Activated CD4-positive, alpha-beta T cell treated with anti-CD3 and anti-CD28 coated beads for 36 hours (primary cell): ENCODE data around the gene LIMA1. TPM values are rescaled to one million over a fixed set of nuclear protein-coding genes. Genes with fewer than 3 reads are reported as not detected.
"Not testable (repeated sequence)": the region's sequence is repeated elsewhere in the genome, so short reads cannot be mapped to it uniquely, and the experiment has no call there.

ENCODE experiments used
- ATAC-seq: fragments of 200-7000 bp; cut with Tn5 transposase; one replicate; pipeline ENCODE4 v1.10.0; 2021; ENCODE audit warnings: mild to moderate bottlenecking, moderate library complexity
- CTCF ChIA-PET: fragments of 350-600 bp; sonication (Branson Sonifier 250); formaldehyde crosslinking; loops from one replicate; lab custom pipeline; 2021; ENCODE audit warnings: antibody characterized with exemption; lab: Charles Lee
- POLR2A ChIA-PET: fragments of 350-600 bp; sonication (Branson Sonifier 250); formaldehyde crosslinking; loops from one replicate; lab custom pipeline; 2021; ENCODE audit warnings: antibody characterized with exemption, inconsistent platforms; lab: Charles Lee
- DNase-seq: peaks from one replicate; pipeline ENCODE4 v3.0.0-alpha.2; 2020
- H3K27ac Mint-ChIP-seq: one replicate; pipeline ENCODE4 v1.8.0; 2021; ENCODE audit warnings: mixed read lengths
- H3K27me3 Mint-ChIP-seq: one replicate; pipeline ENCODE4 v1.8.0; 2021; ENCODE audit warnings: mixed read lengths
- H3K36me3 Mint-ChIP-seq: one replicate; pipeline ENCODE4 v1.8.0; 2021; ENCODE audit warnings: low read depth, mixed read lengths
- H3K4me1 Mint-ChIP-seq: one replicate; pipeline ENCODE4 v1.8.0; 2021; ENCODE audit warnings: mixed read lengths
- H3K4me3 Mint-ChIP-seq: one replicate; pipeline ENCODE4 v1.8.0; 2021; ENCODE audit warnings: mild to moderate bottlenecking, moderate library complexity, mixed read lengths
- H3K9me3 Mint-ChIP-seq: one replicate; pipeline ENCODE4 v1.8.0; 2021; ENCODE audit warnings: low read depth, mixed read lengths
- intact Hi-C, 2 experiments: fragments of 100-400 bp; cut with DNase I in 1 of 2; cut with micrococcal nuclease in 1 of 2; formaldehyde crosslinking; loops; one replicate each; pipeline versions ENCODE4 v1.14.2 to v1.15.1; 2022 to 2024; cut with DNase I, micrococcal nuclease
- total RNA-seq, 2 experiments: library from RNA; stranded (reverse); gene quantifications; one replicate each; pipeline ENCODE4 v1.2.3, GENCODE V29; 2021

The LIMA1 gene
- total RNA-seq, 2 experiments from 2014 or later, result 69.7 to 90.4 TPM

DNA sequence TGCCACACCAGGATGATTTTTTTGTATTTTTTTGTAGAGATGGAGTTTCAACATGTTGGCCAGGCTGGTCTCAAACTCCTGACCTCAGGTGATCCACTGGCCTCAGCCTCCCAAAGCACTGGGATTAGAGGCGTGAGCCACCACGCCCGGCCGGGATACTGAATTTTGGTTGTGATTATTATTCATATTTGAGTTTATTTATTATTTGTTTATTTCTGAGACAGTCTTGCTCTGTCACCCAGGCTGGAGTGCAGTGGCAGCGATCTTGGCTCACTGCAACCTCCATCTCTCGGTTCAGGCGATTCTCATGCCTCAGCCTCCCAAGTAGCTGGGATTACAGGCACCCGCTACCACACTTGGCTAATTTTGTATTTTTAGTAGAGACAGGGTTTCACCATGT lies 30.7 kb upstream of the LIMA1 start:
- intact Hi-C loops, result loop anchor here (1.0 to 10.0 kb wide), 8 partner anchors 103 to 239 kb away; partner anchors contain the start of gene SMARCD1 (in 1 of the 2)
- DNase-seq, result not testable (repeated sequence)

DNA sequence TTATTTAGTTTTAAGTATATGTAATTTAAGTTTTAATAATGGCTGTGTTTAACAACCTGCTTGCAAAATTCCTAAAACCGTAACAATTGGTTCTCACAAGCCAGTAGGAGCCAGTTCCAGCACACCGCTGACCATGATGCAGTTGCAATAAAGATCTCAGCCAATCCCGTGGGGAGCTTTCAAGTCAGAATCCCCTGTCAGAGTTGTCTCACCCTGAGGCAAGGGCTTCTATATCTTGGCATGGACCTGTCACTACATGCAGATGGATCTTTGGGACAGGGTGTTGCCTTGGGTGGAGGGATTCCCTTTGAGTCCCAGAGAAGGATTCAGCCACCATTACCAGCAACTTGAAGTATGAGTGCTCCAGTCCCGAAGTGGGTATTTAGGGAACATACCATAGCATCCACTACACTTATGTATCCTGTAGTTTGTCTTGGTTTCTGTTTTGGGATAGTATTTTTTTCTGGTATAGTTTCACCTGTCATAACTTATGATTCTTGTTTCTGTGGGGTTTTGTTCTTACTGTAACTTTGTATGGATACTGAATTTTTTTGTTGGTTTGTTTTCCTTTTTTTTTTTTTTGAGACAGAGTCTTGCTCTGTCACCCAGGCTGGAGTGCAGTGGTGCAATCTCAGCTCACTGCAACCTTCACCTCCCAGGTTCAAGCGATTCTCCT lies 30.1 kb upstream of the LIMA1 start:
- Mint-ChIP-seq H3K27me3 (no peaks in the 10 kb centered on the region), H3K9me3 (no peaks in the 10 kb centered on the region), H3K27ac (no peak overlapping the region), H3K4me3 (no peak overlapping the region), H3K36me3 (no peaks in the 10 kb centered on the region), H3K4me1 (peaks cover 7% of the 10 kb centered on the region)
- CTCF ChIA-PET, result no interaction called here
- POLR2A ChIA-PET, result interaction anchor here (0.7 kb wide), 1 partner anchor 153 kb away, joined by 6 read pairs; no protein-coding TSS in a partner anchor
- intact Hi-C loops, result loop anchor here (5.0 to 10.0 kb wide), 3 partner anchors 126 to 229 kb away; partner anchors contain the start of gene SMARCD1 (in 1 of the 2)
- DNase-seq (no peak), ATAC-seq (peak; percentile 53)

More for the DNA sequence above, 30.7 kb upstream of the LIMA1 start:
- ChIA-PET POLR2A (interaction anchor here (0.7 kb wide), 1 partner anchor 152 kb away, joined by 6 read pairs; no protein-coding TSS in a partner anchor), CTCF (interaction anchor here (0.7 to 1.4 kb wide), 9 partner anchors 8 to 225 kb away, joined by 3 to 8 read pairs (median 4); no protein-coding TSS in a partner anchor)
- H3K36me3 Mint-ChIP-seq, H3K27ac Mint-ChIP-seq, H3K4me1 Mint-ChIP-seq, H3K4me3 Mint-ChIP-seq, H3K27me3 Mint-ChIP-seq, H3K9me3 Mint-ChIP-seq, ATAC-seq: not testable (repeated sequence)

DNA sequence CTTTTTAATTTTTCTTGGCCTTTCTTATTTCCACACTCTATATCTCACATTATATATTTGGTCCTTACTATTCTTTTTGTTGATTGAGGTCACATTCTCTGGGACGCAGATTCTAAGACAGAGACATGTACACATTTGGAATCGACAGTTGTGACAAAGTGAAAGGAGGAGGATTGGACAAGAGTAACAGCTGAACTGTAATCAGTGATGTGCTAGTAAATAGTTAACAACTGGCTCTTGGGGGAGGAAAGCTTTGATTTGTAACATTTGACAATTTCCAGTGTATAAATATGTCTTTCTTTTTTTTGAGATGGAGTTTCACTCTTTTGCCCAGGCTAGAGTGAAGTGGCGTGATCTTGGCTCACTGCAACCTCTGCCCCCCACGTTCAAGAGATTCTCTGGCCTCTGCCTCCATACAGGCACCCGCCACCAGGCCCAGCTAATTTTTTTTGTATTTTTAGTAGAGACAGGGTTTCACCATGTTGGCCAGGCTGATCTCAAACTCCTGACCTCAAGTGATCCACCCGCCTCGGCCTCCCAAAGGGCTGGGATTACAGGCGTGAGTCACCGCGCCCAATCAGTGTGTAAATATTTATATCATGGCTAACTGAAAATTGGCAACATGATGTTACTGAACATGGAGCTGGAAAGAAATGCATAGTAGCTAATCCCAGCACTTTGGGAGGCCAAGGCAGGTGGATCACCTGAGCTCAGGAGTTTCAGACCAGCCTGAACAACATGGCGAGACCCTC lies 28.7 kb upstream of the LIMA1 start:
- H3K36me3 Mint-ChIP-seq, H3K27me3 Mint-ChIP-seq, ATAC-seq, H3K27ac Mint-ChIP-seq, POLR2A ChIA-PET, H3K9me3 Mint-ChIP-seq, H3K4me1 Mint-ChIP-seq, H3K4me3 Mint-ChIP-seq, DNase-seq: not testable (repeated sequence)
- CTCF ChIA-PET, result interaction anchor here (0.6 to 1.2 kb wide), 2 partner anchors 53 to 180 kb away, joined by 3 read pairs; no protein-coding TSS in a partner anchor
- intact Hi-C loops, result loop anchor here (5.0 to 10.0 kb wide), 3 partner anchors 125 to 227 kb away; partner anchors contain the start of gene SMARCD1 (in 1 of the 2)

DNA sequence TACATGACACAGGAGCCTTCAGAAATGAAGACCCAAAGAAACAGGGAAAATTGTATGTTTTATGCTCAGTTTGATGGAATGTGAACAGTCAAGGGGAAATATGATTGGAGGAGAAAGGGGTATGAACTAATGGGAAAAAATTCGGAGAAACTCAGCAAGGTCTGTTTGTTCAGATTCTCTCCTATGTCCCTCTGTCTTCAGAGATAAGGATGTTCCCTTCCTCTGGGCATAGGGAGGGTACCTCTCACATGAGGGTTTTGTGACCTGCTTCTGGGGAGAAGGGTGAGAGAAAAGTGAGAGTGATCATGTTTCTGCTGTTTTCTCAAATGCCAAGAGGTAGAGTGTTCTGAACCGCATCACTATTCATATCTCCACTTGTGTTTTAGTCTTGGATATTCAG lies 26.6 kb upstream of the LIMA1 start:
- ChIA-PET CTCF (no interaction called here), POLR2A (no interaction called here)
- H3K27me3 Mint-ChIP-seq, result no peaks in the 10 kb centered on the region
- peaks cover 7% of the 10 kb centered on the region for H3K4me1 Mint-ChIP-seq
- no peak overlapping the region for H3K27ac Mint-ChIP-seq
- intact Hi-C loops, result loop anchor here (5.0 to 10.0 kb wide), 3 partner anchors 123 to 225 kb away; partner anchors contain the start of gene SMARCD1 (in 1 of the 2)
- no peak overlapping the region for H3K4me3 Mint-ChIP-seq
- no peak for ATAC-seq
- H3K36me3 Mint-ChIP-seq, result no peaks in the 10 kb centered on the region
- DNase-seq, result no peak
- no peaks in the 10 kb centered on the region for H3K9me3 Mint-ChIP-seq

DNA sequence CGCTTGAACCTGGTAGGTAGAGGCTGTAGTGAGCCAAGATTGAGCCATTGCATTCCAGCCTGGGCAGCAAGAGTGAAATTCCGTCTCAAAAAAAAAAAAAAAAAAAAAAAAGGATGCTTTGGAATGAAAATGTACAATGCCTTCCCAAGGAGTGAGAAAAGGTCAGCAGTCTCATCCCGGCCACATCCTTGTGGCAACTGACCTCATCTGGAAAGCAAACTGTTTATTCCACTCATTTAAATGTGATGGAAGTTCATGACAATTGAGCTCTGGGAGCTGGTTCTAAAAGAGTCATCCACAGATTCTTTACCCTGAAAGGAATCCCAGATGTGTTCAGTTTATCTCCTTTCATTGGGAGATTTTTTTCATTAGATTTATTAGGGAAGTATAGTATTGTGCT lies 19.4 kb upstream of the LIMA1 start:
- ATAC-seq (no peak), DNase-seq (no peak)
- no peaks in the 10 kb centered on the region for H3K27me3 Mint-ChIP-seq
- H3K36me3 Mint-ChIP-seq, result no peaks in the 10 kb centered on the region
- H3K4me3 Mint-ChIP-seq, result no peak overlapping the region
- H3K4me1 Mint-ChIP-seq, result no peaks in the 10 kb centered on the region
- ChIA-PET POLR2A (no interaction called here), CTCF (interaction anchor here (0.8 to 1.3 kb wide), 2 partner anchors 37 to 81 kb away, joined by 4 to 5 read pairs; no protein-coding TSS in a partner anchor)
- no peak overlapping the region for H3K27ac Mint-ChIP-seq
- intact Hi-C loops, result no loop called here
- H3K9me3 Mint-ChIP-seq, result no peaks in the 10 kb centered on the region

DNA sequence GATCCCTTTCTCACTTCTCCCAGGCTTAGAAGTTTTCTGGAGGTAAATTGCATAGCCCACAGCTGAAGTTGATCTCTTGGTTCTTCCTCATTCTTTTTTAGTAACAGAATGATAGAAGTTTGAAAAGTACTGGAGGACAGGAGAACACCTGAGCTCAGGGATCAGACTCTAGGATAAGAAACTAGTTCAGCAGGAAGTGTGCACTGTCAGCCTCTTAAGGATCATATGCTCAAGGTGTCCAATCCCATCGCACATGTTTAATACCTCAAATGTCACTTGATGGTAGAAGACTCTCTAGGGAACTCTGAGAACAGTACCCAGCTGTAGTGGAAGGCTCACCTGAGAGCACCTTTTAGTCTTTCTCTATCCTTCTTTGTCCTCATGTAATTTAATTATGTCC lies 14.7 kb upstream of the LIMA1 start:
- no peaks in the 10 kb centered on the region for H3K9me3 Mint-ChIP-seq
- intact Hi-C loops, result no loop called here
- no peak overlapping the region for H3K4me3 Mint-ChIP-seq
- no peaks in the 10 kb centered on the region for H3K4me1 Mint-ChIP-seq
- no peak overlapping the region for H3K27ac Mint-ChIP-seq
- ATAC-seq, result no peak
- H3K36me3 Mint-ChIP-seq, result no peaks in the 10 kb centered on the region
- H3K27me3 Mint-ChIP-seq, result no peaks in the 10 kb centered on the region
- ChIA-PET CTCF (interaction anchor here (1.2 to 1.5 kb wide), 2 partner anchors 8 to 122 kb away, joined by 3 read pairs; no protein-coding TSS in a partner anchor), POLR2A (interaction anchor here (1.2 kb wide), 1 partner anchor 186 kb away, joined by 3 read pairs; the partner anchor contains the start of gene COX14)
- DNase-seq, result no peak

DNA sequence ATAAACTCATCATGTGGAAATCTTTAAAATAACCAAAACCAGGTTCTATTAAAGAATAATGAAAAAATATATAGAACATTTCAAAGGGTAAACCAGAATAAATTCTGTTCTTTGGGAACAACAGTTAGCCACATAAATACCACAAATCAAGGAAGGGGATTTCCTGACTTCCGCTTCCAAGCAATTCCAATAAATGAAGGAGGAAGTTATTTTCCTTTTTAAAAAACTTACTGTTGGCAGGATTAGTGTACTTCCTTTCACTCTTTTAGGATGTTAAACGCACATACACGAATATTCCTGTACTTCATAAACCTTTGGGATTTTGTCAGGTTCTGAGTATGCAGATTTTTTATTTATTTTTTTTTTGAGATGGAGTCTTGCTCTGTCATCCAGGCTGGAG lies 13.7 kb upstream of the LIMA1 start:
- DNase-seq, result no peak
- Mint-ChIP-seq H3K4me3 (no peak overlapping the region), H3K9me3 (no peaks in the 10 kb centered on the region), H3K36me3 (no peaks in the 10 kb centered on the region), H3K4me1 (no peaks in the 10 kb centered on the region), H3K27me3 (no peaks in the 10 kb centered on the region), H3K27ac (no peak overlapping the region)
- ATAC-seq, result no peak
- ChIA-PET POLR2A (no interaction called here), CTCF (no interaction called here)
- intact Hi-C loops, result no loop called here

DNA sequence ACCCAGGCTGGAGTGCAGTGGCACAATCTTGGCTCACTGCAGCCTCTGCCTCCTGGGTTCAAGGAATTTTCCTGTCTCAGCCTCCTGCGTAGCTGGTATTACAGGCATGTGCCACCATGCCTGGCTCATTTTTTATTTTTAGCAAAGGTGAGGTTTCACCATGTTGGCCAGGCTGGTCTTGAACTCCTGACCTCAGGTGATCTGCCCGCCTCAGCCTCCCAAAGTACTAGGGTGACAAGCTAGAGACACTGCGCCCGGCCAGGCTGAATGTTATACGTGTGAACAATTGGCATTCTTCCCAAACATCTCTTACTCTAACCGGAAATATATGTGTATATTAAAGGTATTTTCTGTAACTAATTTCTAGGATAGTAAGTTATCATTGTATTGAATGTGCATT lies 13.2 kb upstream of the LIMA1 start:
- H3K36me3 Mint-ChIP-seq, result no peaks in the 10 kb centered on the region
- POLR2A ChIA-PET, result no interaction called here
- H3K9me3 Mint-ChIP-seq, result peaks cover 1% of the 10 kb centered on the region
- H3K27ac Mint-ChIP-seq, result no peak overlapping the region
- H3K4me3 Mint-ChIP-seq, result no peak overlapping the region
- CTCF ChIA-PET, result no interaction called here
- no peaks in the 10 kb centered on the region for H3K27me3 Mint-ChIP-seq
- DNase-seq, result no peak
- H3K4me1 Mint-ChIP-seq, result no peaks in the 10 kb centered on the region
- intact Hi-C loops, result no loop called here
- no peak for ATAC-seq

DNA sequence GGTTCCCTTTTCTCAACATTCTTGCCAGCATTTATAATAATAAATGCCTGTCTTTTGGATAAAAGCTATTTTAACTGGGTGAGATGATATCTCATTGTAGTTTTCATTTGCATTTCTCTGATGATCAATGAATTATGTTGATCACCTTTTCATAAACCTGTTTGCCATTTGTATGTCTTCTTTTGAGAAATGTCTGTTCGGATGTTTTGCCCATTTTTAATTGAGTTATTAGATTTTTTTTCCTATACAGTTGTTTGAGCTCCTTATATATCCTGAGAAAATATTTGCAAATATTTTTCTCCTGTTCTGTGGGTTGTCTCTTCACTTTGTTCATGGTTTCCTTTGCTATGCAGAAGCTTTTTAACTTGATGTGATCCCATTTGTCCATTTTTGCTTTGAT lies 8.1 kb upstream of the LIMA1 start:
- no peak for DNase-seq
- H3K27ac Mint-ChIP-seq, result no peak overlapping the region
- H3K4me1 Mint-ChIP-seq, result peaks cover 5% of the 10 kb centered on the region
- no peak overlapping the region for H3K4me3 Mint-ChIP-seq
- peaks cover 3% of the 10 kb centered on the region for H3K9me3 Mint-ChIP-seq
- H3K36me3 Mint-ChIP-seq, result peaks cover 7% of the 10 kb centered on the region
- no peaks in the 10 kb centered on the region for H3K27me3 Mint-ChIP-seq
- ChIA-PET CTCF (interaction anchor here (0.8 to 1.5 kb wide), 2 partner anchors 115 to 181 kb away, joined by 4 to 5 read pairs; no protein-coding TSS in a partner anchor), POLR2A (no interaction called here)
- ATAC-seq, result no peak
- intact Hi-C loops, result no loop called here

DNA sequence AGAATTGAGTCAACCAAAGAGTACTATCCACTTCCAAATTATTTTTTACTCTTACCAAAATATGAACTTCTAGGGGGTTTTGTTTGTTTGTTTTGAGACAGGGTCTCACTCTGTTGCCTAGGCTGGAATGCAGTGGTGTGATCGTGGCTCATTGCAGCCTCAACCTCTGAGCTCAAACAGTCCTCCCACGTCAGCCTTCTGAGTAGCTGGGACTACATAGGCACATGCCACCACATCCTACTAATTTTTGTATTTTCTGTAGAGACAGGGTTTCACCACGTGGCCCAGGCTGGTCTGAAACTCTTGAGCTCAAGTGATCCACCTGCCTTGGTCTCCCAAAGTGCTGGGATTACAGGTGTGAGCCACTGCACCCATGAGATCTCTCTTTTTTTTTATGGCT lies 7.4 kb upstream of the LIMA1 start:
- H3K27ac Mint-ChIP-seq, H3K4me1 Mint-ChIP-seq, H3K4me3 Mint-ChIP-seq, H3K9me3 Mint-ChIP-seq, H3K27me3 Mint-ChIP-seq, intact Hi-C loops, POLR2A ChIA-PET, H3K36me3 Mint-ChIP-seq, DNase-seq: not testable (repeated sequence)
- ATAC-seq, result peak; percentile 55
- CTCF ChIA-PET, result interaction anchor here (0.7 to 1.5 kb wide), 2 partner anchors 8 to 180 kb away, joined by 3 to 5 read pairs; no protein-coding TSS in a partner anchor

DNA sequence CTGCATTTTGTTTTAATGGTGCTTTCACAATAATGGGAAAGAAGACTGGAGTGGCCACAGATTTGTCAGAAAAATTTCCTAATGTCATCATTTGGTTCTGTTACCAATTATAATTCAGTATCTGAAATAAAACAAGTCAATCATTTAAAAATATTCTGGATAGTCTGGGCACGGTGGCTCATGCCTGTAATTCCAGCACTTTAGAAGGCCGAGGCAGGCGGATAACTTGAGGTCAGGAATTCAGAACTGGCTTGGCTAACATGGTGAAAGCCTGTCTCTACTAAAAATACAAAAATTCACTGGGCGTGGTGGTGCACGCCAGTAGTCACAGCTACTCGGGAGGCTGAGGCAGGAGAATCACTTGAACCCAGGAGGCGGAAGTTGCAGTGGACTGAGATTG lies 4.0 kb upstream of the LIMA1 start:
- H3K36me3 Mint-ChIP-seq, result peaks cover 7% of the 10 kb centered on the region
- ATAC-seq (no peak), DNase-seq (no peak)
- H3K27ac Mint-ChIP-seq, result no peak overlapping the region
- CTCF ChIA-PET, result interaction anchor here (1.1 to 1.2 kb wide), 2 partner anchors 12 to 111 kb away, joined by 3 to 4 read pairs; no protein-coding TSS in a partner anchor
- intact Hi-C loops, result no loop called here
- peaks cover 3% of the 10 kb centered on the region for H3K9me3 Mint-ChIP-seq
- peaks cover 16% of the 10 kb centered on the region for H3K4me1 Mint-ChIP-seq
- no peaks in the 10 kb centered on the region for H3K27me3 Mint-ChIP-seq
- no peak overlapping the region for H3K4me3 Mint-ChIP-seq
- POLR2A ChIA-PET, result no interaction called here
